Stimulated activated CD4-positive, alpha-beta T cell treated with anti-CD3 and anti-CD28 coated beads, Interleukin-2, amount 100 ng/mL, for 48 hours (primary cell): ENCODE data around the gene TMTC2.

Source experiments
- DNase-seq, 2 donors: peaks; one replicate each; pipeline ENCODE4 v3.0.0-alpha.2; 2020

The TMTC2 gene

GRCh38 chr12:83036847-83037246 lies 350.1 kb downstream of the TMTC2 start:
- DNase-seq = no peak

DNA sequence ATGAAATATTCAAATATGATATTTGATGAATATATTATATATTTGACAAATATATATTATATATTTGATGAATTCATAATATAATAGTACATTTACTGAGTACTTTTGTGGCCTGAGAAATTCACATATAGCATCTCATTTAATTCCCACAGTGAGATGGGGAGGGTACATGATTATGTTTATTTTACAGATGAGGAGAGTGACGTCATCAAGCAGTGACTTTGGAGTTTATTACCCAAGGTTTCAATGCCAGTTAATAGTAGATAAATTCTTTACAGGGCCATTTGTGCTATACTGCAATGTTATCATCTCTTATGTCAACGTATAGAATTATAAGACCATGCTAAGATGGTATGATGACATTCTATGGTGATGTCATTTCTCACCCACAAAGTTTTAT lies 352.7 kb downstream of the TMTC2 start:
- DNase-seq = no peak

DNA sequence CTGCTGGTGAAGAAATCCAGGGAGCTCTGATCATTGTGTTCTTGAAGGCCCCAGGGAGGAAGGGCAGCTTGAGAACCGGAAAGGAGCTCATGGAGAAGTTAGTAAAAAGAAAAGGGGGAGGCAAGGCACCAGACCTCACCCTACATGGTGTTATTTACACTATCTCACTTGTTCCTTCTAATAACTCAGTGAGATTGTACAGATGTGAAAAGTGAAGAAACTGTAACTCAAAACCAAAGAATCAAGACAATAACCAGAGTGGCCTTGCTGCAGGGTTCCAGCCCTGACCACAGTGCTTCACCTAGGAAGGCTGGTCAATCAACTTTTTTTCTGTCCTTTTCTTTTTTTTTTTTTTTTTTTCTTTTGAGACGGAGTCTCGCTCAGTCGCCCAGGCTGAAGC lies 353.6 kb downstream of the TMTC2 start:
- DNase-seq = no peak

DNA sequence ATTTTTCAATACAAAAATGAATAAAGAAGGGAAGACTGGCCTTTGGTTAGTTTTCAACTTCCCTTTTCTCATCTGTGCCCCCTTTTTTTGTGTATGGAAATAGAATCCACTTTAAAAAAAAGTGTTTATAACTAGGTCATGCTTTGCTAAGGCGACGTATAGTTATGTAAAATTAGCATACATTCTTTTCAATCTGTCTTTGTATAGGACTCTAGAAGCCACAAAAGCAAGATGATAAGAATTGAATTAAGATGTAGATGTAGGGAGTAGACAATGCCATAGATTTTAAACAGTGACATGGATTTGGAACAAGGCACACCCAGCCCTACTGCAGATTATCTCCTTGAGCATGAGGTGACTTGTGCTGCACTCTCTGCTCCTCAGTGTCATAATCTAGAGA lies 354.3 kb downstream of the TMTC2 start:
- no peak for DNase-seq

DNA sequence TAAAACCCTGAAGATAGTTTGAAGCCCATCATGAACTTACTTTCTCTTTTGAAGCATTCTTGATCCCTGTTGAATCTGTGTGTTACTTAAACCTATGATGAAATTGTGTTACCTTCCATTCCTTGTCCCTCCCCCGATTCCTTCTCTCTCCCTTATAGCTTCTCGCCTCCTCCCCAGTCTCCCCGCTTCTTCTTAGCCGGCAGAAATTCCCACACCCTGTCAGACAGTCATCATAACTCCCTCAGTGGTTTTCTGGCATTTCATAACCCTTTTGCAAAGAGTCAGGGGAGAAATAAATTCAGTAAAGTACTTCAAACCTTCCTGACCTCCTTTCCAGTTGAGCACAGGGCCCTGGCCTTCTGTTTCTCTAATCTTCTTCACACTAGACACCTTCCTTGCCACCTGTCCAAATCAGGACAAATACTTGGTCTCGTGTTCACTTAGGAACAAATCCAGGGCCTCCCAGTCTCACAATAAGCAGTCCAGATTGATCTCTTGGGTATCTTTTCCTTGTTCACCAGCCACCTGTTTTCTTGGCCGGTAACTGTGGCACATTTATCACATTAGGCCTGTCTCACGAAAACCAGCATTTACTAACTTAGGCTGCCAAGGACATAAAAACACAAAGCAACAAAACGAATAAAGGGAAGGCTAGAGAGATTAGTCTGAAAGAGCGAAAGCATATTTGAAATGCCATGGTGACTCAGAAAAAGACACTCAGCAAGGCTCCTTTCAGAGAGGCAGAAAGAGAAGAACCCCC lies 355.9 kb downstream of the TMTC2 start:
- DNase-seq = no peak

DNA sequence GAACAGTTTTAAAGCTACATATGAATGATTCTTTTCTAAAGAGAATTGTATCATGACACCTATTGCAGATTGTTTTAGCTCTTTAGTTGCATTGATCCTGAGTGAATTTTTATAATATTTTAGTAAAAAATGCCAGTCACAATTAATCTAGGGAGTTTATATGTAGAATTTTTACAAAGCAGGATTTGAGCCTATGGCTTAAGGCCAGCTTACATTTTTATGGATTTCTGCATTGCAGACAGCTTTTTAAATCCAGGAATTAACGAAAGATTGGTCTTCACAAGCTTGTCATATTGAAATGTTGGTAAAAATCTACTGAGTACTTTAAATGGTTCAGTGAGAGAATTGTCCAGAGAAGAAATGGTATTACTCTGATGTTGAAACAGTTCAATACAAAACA lies 358.0 kb downstream of the TMTC2 start:
- no peak for DNase-seq

- no peak for DNase-seq
Observed at GRCh38 chr12:83046019-83046418, 359.3 kb downstream of the TMTC2 start.

GRCh38 chr12:83049306-83049705 lies 362.6 kb downstream of the TMTC2 start:
- DNase-seq = no peak

DNA sequence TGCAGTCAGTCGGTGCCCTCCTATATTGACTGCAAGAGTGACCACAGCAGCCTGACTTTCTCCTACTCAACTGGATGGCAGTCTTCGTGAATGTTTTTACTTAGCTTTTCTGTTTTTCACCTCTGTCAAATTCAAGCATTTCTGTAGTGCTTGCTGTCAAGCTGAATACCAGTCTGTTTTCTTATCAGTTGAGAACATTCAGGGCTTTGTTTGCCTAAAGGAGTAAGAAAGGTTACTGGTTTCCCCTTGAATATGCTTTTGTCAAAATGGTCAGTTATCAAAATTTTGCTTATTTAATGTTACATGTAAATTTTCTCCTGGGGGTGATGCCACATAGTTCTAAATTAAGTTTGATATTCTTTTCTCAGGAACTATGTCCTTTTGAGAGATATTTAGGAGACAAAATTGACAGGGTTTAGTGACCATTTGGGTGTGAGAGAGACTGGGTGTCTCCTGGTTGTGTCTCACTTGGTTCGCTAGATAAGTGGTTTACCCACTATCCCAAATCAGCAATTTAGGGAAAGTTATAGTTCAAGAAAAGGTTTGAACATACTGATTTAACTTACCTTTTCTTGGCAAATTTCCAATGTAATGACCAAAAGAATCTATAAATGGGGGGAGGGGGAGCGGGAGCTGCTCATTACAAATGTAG lies 366.3 kb downstream of the TMTC2 start:
- DNase-seq = no peak

DNA sequence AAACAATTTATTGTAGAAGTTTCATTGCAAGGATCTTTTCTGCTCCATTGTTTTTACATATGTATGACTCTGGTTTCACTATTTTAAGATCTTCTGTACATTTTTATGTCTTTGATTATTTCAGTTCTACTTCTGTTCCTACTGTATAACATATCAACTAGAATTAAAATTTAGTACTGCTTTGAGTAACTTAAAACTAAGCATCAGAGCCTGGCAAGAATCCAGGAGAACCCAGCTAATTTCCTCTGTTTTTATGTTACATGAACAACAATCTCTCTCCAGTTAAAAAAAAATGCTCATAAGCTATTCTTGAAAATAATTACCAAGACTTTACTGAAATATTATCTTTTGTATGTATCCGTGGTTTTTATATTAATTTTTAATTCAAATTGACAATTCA lies 370.7 kb downstream of the TMTC2 start:
- no peak for DNase-seq

DNA sequence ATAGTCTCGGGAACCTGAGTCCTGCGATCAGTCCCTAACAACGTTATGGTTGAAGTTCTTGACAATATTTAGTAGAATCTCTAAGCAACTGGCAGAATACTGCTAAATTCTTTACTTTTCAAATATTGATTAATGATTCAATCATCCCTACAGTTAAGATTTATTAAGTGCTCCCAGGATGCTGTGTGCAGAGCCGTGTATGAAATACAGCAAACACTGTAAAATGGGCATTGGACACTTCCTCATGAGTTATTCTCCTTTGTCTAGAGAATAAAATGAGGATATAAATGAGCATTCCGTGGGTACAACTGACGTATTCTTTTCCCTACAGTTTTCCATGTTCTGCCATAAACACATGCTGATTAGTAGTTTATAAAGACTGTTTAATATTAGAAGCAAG lies 372.4 kb downstream of the TMTC2 start:
- DNase-seq = no peak

DNA sequence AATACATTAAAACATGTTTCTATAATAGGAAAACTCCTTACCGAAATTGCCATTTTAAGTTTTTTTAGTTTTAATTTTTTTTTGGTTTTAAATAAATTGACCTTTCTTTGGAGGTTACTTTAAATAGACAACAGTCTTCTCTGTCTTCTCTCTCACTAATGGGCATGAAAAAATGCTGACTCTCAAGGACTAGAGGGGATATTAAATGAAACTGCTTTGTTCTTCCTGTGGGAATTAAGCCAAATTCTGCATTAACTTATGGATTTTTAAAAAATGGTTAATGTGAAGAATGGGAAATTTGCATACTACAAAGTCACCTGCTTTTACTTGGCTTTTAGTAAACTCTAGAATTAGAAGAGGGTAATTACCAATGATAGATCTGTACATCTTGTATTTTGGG lies 378.9 kb downstream of the TMTC2 start:
- no peak for DNase-seq

GRCh38 chr12:83067981-83068380 lies 381.3 kb downstream of the TMTC2 start:
- no peak for DNase-seq

GRCh38 chr12:83074358-83074894 lies 387.7 kb downstream of the TMTC2 start:
- DNase-seq = no peak

GRCh38 chr12:83075471-83075870 lies 388.8 kb downstream of the TMTC2 start:
- DNase-seq = no peak

GRCh38 chr12:83077041-83077440 lies 390.3 kb downstream of the TMTC2 start:
- no peak for DNase-seq

- DNase-seq = no peak
Observed at GRCh38 chr12:83082690-83083276, 396.1 kb downstream of the TMTC2 start.

- DNase-seq = no peak
Observed at GRCh38 chr12:83083616-83084015, 396.9 kb downstream of the TMTC2 start.

DNA sequence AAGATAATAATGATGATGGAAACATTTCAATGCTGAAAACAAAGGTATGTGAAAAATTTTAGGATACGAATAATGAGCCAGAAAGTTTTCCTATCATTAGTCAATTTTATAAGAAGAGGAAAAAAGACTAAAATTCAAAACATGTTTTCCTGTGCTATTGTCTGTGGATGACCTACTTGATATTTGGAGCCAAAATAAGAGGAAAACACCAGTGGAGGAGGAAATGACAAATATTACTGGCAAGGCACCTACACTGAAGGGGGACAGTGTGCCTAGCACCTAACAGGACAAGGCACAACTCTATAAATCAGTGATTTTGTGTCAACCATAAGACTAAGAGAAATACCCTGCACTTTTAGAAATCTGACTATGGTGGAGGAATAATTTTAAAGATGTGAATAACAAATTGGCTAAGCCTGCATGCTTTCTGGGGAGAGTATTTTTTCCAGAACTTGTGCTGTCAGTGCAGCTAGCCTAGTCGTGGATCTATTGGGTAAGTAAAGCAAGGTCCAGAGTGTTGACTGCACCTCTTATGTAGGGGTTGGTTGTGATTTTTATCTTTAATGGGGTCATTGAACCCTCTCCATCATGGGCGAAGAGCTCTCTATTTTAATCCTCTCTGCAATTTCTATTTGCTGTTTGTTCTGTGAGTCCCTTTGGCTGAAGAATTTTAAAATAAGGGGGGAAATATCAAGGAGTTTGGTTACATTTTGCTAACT lies 398.0 kb downstream of the TMTC2 start:
- DNase-seq = no peak

DNA sequence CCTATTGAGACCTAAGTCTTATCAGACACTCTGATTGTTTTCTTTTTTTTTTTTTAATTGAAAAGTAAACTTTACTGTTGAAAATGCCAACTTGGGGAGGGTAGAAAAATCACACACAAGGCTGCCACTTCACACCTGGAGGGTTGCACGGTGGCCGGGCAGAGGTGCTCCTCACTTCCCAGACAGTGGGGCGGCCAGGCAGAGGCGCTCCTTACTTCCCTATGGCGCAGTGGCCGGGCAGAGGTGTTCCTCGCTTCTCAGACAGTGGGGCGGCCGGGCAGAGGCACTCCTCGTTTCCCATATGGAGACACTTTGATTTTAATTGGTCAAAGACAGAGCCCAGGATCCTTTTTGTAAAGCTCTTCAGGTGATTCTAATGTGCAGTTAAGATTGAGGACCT lies 399.3 kb downstream of the TMTC2 start:
- DNase-seq = no peak

- no peak for DNase-seq
Observed at GRCh38 chr12:83089575-83089974, 402.9 kb downstream of the TMTC2 start.

DNA sequence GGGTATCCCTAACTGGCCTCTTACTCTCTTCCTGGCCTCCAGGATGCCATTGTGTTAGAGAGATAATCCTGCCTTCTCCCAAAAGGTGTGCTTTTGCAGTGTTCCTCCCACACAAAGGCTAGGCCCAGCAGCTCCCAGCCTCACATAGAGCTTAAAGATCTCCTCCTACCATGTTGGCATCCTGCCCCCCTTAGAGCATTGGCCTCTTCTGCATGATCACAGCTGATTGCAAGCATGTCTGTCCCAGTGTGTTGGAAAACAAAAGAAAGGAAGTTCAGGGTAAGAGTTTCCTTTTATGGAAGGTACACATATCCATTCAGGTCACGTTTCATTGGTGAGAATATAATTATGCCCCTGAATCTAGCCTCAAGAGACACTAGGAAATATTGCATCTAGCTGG lies 405.4 kb downstream of the TMTC2 start:
- no peak for DNase-seq

DNA sequence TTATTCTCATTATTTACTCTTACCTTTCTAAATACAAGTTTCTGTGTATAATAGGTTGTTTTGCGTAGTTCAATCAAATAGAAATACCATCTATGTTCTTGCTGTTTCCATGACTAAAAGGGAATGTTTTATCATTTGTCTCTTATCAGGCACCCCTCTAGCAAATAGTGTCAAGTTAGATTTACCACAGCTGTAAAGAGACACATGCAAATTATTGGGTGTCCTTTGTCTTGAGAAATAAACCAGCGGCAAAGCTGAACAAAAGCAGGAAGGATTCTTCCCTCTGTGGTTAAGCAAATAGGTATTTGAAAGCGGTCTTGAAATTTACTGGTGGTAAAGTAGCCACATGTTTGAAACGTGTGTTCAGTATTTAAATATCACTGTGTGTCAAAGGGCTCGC lies 405.9 kb downstream of the TMTC2 start:
- no peak for DNase-seq

DNA sequence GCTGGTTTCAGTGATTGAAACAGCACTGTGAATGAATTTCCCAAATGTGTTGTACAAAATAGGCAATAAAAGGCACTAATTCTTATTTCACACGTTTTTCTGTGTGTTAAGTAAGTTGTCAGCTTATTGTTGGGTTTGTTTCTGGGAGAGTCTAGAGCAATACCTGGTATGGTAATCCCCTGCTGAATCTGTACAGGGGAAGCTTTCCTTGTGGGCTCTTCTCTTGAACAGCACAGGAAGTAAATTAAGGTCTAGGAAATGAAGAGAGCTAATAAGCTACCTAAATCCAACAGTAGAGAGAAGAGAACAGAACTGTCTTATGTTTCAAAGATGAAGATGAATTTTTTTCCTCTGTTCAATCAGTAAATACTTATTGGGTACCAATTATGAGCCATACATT lies 406.7 kb downstream of the TMTC2 start:
- no peak for DNase-seq
